Measurements from ENCODE around the gene NDNF.

NDNF gene, protein sequence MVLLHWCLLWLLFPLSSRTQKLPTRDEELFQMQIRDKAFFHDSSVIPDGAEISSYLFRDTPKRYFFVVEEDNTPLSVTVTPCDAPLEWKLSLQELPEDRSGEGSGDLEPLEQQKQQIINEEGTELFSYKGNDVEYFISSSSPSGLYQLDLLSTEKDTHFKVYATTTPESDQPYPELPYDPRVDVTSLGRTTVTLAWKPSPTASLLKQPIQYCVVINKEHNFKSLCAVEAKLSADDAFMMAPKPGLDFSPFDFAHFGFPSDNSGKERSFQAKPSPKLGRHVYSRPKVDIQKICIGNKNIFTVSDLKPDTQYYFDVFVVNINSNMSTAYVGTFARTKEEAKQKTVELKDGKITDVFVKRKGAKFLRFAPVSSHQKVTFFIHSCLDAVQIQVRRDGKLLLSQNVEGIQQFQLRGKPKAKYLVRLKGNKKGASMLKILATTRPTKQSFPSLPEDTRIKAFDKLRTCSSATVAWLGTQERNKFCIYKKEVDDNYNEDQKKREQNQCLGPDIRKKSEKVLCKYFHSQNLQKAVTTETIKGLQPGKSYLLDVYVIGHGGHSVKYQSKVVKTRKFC

DNA sequence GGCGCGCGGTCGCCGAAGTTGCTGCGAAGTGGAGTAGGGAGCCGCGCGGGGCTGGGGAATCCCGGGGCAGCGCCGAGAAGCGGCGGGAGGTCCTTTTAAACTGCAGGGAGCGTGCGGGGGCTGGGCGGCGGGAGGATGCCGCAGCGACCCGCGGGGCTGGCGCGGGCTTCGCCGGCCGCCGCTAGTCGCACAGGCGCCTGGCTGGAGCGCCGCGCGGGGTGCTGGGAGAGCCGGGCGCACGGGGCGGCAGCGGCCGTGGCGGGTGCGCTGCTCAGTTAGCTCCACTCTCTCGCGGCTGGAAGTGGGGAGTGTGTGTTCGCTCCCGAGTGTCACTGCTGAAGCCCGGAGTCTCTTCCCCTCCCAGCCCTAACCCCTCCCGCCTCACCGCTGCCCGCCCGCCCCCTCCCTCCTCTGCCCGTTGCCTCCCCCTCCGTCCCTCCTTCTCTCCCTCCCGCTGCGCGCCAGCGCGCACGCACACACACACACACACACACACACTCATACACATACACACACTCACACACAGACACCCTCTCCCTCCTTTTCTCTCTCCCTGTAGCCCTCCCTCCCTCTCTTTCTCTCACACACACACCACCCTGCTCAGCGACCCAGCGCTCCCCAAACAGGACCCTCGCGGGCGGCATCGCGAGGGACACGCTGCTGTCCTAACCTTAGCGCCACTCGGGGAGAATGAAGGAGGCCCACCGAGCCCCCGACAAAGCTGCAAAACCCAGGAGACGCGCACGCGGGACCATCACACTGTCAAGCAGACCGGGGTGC, at the start of gene NDNF:
Gene NDNF, minus strand, starts transcription at position 312 of the 780 bp plus-strand sequence. CDS start 26,698 bp downstream, outside the sequence.
- peak; percentile 53 for DNase-seq

DNA sequence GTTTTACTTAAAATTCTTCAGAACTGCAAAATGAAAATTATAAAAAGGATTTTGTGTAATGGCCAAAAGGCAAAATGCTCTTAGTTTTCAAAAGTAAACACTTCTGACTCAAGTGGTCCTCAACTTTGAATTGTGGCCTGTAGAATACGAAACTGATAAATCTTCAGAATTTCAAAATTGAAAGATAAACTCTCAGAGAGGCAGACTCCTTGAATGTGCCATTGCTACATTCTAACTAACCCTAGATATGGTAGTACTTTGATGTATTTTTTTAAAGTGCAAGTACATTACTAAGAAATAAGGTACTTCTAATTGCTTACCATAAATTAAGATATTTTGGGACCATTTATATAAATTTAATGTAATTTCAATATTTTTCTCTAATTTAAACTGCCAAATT, 47.4 kb upstream of the NDNF start:
- no peak for DNase-seq

DNA sequence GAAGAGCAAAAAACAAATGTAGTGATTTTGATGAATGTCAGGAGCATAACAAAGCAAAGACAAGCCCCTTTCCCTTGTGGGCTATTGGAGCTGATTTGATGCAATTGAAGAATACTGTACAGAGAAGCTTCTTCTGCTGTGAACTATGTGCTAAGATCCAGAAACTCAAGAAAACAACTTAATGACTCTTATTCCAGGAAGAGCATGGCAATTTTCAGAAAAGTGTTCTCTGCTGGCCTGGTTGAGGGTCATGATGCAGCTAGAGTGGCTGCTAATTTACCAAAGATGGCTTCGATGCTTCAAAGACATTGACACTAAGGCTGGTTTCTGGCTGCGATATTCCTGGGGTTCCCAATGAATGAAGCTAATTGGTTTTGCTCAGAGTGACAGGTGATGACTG, 46.0 kb upstream of the NDNF start:
- DNase-seq: no peak

DNA sequence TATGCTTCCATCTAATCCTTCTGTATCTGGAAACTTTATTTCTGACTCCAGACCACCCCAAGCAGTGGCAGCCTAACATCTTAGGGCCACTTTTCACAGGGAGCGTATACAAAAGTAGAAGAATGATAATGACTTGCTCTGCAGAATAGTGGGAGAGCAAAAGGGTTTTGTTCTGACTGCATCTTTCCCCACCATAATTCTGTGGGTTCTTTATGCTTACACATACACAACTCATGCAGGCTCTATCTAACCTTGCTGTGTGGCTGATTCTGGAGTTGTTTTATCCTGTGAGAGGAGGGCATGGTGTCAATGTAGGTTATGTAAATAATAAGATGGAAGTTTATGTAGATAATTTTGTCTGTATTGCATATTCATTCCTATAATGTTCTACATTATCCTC, 42.4 kb upstream of the NDNF start:
- no peak for DNase-seq

DNA sequence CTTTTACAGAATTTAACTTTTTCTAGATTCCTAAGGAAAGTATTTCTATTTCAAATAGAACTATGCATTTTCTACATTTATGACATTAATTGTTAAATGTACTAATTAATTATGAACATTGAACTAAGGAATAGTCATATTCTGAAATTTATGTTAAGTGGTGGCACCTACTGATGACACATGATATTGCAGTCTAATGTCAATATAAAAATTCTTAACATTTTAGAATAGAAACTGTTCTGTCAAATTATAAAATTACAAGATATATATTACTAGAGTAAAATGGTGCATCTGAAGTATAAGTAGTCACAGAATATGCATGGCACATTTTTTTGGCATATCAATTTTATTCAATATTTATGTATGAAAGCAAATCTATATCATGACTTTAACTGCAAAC, 40.2 kb upstream of the NDNF start:
- no peak for DNase-seq

DNA sequence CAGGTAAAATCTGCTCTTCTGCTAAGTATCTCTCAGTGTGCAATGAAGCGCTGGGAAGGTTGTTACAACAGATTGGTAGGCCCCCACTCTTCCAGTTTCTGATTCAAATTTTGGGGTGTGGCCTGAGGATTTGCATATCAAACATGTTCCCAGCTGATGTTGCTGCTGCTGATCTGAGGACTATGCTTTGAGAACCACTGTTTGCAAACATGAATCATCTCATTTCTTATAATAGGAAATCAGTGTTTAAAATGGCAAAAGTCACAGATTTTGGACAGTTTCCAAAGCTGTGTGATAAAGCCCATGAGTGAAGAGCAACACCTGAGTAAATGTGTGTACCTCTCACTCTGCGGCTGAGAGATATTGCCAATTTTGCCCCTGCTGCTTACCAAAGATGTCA, 36.2 kb upstream of the NDNF start:
- DNase-seq: no peak

DNA sequence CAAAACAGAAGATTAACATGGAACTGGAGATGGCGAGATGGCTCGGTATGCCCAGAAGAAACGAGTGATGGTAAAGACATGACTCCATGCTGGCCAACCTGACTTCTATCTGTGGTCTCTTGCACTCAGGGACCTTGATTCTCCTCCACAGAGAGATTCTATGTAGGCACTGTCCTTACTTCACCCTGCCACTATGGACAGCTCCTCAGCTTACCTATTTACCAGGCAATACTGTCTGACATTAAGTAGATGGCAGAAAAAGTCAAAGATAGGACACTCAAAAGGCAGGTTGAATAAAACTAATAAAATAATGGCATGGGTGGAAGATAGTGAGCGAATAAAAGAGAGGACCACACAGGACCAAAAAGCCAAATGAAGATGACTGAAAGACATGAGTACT, 35.2 kb upstream of the NDNF start:
- DNase-seq: no peak

DNA sequence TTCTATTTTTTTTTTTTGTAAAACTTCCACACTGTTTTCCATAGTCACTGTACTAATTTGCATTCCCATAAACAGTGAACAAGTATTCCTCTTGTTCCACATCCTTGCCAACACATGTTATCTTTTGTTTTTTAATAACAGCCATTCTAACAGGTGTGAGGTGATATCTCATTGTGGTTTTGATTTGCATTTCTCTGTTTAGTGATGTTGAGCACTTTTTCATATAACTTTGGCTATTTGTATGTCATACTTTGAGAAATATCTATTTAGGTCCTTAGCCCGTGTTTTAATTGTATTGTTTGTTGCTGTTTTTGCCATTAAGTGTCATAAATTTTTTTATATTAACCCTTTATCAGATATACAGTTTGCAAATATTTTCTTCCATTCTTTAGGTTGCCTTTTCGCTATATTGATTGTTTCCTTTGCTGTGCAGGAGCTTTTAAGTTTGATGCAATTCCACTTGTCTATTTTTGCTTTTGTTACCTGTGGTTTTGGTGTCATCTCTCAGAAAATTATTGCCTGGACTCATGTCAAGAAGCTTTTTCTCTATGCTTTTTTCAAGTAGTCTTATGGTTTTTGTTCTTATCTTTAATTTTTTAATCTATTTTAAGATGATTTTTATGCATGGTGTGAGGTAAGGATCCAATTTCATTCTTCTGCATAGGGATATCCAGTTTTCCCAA, 27.9 kb upstream of the NDNF start:
- DNase-seq: no peak

DNA sequence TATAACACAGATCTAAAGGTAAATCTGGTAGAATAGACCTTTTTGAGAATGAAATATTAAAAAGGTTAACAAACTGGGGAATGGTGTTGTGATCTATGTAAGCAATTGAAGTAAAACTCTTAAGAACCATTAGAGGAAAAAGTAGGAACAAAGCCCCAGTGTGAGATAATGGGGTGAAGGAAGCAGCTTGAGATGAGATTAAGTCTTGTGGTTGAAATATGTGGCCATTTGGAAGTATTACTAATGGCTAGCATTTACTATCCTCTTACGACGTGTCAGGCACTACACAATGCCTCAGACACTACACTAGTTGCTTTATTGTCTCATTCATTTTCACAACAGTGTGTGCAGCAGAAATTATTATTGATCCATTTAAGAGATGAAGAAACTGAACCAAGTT, 25.9 kb upstream of the NDNF start:
- no peak for DNase-seq

DNA sequence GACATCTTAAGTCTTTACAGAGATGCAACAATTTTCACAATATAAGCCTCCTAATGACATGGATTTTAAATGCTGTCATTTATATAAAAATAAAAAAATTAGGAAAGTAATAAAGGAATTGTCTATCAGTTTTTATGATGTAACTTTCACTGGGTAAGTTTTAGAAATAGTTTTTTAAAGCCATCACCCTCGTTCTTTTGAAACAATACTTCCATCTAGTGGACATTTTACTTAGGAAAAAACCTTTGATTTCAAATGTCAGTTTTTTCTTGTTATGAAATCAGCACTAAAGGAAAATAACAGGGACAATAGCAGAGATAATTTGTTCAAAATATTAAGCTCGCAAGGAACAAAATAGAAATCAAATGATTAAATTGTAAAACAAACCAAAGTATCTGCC, 24.3 kb upstream of the NDNF start:
- no peak for DNase-seq

DNA sequence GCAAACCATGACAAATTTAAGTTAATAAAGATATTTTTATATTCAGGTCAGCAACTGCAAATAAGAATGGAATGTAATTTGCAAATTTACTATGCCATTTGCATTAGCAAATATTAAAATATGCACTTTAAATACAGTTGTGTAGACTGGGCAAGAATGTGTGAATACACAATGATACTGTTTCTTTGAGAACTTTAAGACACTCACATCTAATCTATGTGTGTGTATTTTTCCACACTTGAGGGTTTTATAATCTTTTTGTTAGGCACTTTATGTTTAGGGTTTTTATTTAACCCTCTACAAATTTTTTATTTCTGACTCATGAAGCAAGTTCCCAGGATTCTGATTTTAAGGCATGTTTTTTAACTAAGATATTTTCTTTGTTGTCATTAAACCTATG, 23.9 kb upstream of the NDNF start:
- DNase-seq: no peak

DNA sequence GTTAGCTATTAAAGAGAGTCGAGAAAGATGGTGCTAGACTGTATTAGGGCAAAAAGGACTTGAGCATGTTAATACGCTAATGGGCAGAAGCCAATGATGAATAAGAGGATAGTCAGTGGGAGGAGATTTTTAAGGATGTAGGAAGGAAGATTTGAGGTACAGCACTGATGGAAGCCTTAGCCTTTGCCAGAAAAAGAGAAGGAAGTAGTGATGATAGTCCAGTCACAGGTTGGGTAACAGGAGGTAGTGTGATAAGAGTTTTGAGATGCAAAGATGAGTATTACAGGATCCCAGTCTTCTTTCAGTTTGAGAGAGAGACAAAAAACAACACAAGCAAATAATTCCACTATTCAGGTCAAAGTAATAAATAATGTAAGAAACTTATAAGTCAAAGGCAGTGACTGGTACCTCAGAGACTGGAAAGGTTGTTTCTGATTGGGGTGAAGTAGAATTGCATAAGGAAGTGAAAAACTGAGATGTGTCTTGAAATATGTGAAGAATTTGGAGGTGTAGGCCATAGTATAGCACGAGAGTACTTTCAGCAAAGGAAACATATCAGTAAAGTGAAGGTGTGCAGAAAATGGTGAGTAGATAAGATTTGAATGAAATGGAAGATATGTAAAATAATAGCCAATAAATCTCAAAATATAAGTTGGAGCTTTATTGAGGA, 22.1 kb upstream of the NDNF start:
- DNase-seq: no peak

DNA sequence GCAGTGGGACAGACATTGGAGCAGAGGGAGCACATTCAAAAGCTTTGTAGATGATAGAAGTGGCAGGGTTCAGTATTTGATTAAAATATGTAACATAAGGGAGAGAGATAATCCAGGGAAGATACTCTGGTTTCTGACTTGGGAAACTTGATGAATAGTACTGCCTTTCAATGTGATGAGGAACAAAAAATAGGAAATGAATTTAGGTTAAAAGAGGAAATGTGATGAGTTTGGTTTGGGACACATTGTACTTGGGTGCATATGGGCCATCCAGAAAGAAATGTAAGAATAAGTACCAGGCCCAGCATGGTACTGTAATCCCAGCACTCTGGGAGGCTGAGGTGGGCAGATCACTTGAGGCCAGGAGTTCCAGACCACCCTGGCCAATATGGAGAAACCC, 20.9 kb upstream of the NDNF start:
- no peak for DNase-seq

DNA sequence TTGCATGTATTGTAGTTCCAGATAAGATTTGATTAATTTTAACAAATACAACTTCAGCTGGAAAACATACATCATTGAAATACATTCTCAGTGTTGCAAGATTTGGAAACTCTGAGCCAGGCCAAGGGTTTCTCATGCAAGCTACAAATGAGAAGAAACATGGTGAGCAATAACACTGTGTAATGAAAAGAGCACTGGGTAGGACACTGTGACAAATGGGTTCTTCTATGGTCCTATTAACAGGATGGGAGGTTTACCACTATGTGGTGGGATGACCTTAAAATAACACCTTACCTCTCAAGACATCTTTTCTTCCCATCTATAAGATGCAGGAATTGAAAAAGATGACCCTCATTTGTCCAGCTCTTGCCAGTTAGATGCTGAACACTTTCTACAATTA, 19.6 kb upstream of the NDNF start:
- no peak for DNase-seq

DNA sequence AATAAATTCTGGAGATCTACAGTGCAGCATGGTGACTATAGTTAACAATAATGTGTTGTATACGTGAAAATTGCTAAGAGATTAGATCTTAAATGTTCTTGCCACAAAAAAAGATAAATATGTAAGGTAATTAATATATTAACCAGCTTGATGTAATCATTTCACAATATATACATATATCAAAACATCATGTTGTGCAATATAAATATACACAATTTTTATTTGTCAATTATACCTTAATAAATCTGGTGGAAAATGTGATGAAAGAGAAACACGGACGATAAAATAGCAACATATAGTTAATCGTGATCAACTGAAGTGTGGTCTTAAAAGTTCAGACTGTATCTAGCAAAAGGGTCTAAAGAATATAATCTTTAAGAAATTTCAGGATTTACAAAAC, 16.5 kb upstream of the NDNF start:
- DNase-seq: no peak

DNA sequence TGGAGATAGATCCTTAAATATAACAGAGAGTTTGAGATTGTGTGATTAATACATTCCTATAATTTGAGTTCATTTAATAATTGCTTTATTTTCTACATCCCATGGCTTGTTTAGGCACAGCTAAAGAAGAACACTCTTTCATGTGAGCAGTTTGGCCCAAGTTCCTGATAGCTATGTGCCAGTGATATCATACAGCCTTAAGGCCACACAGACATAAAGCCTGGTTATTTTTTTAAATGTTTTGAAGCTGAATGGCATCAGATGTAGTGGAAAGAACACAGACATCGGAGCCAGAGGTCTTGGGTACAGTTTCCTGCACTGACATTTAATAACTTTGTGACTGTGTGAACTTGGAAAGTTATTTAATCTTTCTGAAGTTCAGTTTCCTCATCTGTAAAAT, 7.0 kb upstream of the NDNF start:
- DNase-seq: no peak

DNA sequence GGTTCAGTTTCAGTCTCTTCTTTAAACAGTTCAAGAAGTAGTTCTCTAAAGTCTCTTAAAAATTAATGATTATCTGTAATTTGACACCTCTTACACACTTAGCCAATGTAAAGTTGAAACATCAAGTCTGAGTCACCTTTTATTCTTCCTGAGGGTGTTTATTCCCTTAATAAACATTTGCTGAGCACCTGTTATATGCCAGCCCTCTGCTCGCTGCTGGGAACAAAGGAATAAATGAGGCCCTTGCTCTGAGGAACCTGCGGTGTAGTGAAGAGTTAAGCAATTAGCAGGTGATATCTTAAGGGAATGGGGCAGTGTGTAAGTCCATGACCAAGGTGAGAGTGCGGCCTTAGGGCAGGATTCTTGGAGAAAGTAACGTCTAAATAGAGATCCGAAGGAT, 5.2 kb upstream of the NDNF start:
- DNase-seq: no peak

DNA sequence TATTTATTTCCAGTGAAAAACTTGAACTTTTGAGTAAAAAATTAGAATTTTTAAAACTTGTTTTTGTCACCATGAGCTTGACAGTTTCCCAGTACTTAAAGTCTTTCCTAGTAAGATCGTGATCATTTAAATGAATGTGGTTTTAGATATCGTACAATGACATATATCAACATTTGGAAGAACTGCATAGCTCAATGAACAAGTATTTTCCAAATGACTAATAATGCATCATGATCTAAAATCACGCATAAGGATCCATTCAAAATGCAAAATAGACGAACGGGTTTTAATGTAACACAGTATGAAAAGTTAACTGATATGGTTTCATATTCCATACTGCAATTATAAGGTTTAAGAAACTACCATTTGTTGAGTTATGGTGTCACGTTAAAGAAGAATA, 4.1 kb upstream of the NDNF start:
- DNase-seq: no peak

DNA sequence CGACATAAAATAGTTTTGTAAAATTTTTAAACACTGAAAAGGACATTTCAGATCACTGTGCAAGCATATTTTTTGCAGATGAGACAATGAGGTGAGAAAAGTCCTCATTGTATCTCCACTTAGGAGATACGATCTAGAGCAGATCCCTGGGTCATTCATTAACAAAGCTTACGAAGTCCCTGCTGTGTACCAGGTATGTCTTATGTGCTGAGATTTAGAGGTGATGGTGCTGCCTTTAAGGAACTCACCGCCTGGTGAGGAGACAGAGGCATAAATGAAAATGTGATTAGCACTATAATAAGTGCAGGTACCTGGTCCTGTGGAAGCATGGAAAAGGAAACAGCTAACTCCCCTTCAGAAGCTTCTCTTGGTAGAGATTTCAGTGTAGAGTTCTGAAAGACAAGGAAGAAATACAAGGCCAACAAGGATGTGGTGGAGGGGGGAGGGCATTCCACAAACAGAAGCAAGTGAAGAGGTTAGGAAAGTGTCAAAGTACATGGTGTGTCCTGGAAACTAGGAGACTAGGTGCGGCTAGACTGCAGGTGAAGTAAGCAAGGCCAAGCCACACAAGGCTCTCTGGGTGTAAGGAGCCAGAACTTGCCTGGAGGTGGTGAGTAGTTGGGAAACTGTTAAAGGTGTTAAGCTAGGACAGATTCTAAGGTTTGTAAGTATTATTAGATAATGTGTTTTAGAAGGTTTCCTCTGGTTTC, 1.5 kb upstream of the NDNF start:
- DNase-seq: no peak

DNA sequence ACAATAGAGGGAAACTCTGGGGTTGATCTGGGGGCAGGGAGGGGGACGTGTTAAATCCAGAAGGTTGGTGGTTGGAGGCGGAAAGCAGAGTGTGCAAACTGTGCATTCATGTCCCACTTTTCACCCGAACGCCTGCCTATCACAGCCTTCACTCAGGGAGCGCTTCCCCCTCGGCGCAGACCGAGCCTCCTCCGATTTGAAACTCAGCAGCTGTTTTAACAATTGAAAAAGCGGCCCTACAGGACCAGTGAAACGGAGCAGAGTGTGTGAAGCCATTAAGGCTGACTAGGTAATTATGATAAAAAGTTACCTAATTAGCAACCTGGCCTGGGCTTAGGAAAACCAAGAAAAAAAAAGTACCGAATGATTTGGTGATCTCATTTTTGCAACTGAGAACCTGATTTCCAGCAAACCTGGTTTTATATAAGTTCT, 685 bp upstream of the NDNF start:
- DNase-seq: no peak

DNA sequence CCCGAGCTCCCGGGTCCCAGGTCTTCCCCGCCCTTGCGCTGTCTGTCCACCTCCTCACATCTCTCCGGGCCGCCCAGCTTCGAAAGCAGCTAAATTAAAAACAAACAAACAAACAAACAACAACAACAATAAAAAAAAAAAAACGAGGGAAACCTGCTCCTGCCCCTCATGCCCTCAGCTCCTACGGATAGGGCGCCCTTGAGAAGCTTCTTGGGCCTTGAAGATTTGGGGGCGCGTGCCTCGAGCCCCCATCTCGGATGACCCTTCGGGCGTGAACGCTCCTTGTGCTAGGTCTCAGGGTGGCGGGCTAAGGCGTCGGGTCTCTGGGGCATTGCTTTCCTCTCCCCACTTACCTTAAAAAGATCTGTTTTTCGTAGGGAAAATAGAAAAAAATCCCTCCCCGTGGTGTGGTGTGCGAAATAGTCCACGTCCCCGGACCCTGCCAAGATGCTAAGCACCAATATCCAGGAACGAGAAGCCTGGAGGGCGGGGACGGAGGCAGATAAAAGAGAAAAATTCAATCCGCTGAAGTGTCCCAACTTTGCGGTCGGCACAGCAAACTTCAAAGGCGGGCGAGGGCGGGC, 603 bp downstream of the NDNF start:
- DNase-seq: no peak
